Heart left ventricle (tissue), 16 donors: ENCODE results near the gene CNRIP1. TPM values are rescaled to one million over a fixed set of nuclear protein-coding genes. Genes with fewer than 3 reads are reported as not detected.
A peak's percentile ranks its signal among the peaks of the same experiment; 100 is the strongest.

Source experiments
- ATAC-seq, 4 donors: fragments of 200-7000 bp; cut with Tn5 transposase; one replicate each; pipeline ENCODE4 v1.9.1; 2020 to 2022; ENCODE audit warnings: moderate library complexity in 4 of 4, mild to moderate bottlenecking in 3 of 4, moderate number of reproducible peaks in 1 of 4
- DNase-seq, 5 donors: peaks; one replicate each; pipeline ENCODE4 v3.0.0-alpha.2; 2020
- H3K27ac ChIP-seq, 12 donors: fragments of 200-600 bp; sonication (generic) in 4 of 12; one replicate each; pipeline versions ENCODE4 v1.5.0 to v1.8.0; 2016 to 2022; ENCODE audit warnings: mild to moderate bottlenecking in 2 of 12
- H3K27me3 ChIP-seq, 9 donors: fragments of 200-600 bp; sonication (generic) in 2 of 9; one replicate each; pipeline versions ENCODE4 v1.5.1 to v1.8.0; 2016 to 2022; ENCODE audit warnings: mild to moderate bottlenecking in 3 of 9
- H3K36me3 ChIP-seq, 9 donors: fragments of 200-600 bp; sonication (generic) in 2 of 9; one replicate each; pipeline versions ENCODE4 v1.5.0 to v1.8.0; 2018 to 2022; ENCODE audit warnings: mild to moderate bottlenecking in 2 of 9
- H3K4me1 ChIP-seq, 12 donors: fragments of 200-600 bp; sonication (generic) in 4 of 12; one replicate each; pipeline versions ENCODE4 v1.5.0 to v1.8.0; 2016 to 2022; ENCODE audit warnings: mild to moderate bottlenecking in 3 of 12
- H3K4me3 ChIP-seq, 12 donors: fragments of 200-600 bp; sonication (generic) in 4 of 12; one replicate each; pipeline versions ENCODE4 v1.5.0 to v1.8.0; 2017 to 2022; ENCODE audit warnings: mild to moderate bottlenecking in 9 of 12, moderate library complexity in 4 of 12
- H3K9me3 ChIP-seq, 12 donors: fragments of 200-600 bp; sonication (generic) in 4 of 12; one replicate each; pipeline versions ENCODE4 v1.5.0 to v1.8.0; 2016 to 2022; ENCODE audit warnings: mild to moderate bottlenecking in 1 of 12
- POLR2A ChIP-seq, 2 donors: fragments of 450-650 bp; IDR thresholded peaks; one replicate each; pipeline ENCODE4 v1.6.1; 2017; ENCODE audit warnings: antibody characterized with exemption in 2 of 2, mild to moderate bottlenecking in 2 of 2, moderate library complexity in 2 of 2
- WGBS, 4 donors: extraction: QIAGEN DNeasy Blood & Tissue Kit in 2 of 4; methylation state at CpG; one replicate each; pipeline versions ENCODE4 v1.1.5 to v1.1.7; 2013 to 2018; 5-methylcytosine and 5-hydroxymethylcytosine counted together
- intact Hi-C, 10 donors: fragments of 100-400 bp; cut with DNase I; formaldehyde crosslinking; loops; one replicate each; pipeline versions ENCODE4 v1.11.1 to v1.14.2; 2022
- polyA plus RNA-seq, 2 donors: library from polyadenylated mRNA; stranded (reverse); fragments of 200-250 nt; gene quantifications; one replicate each; pipeline ENCODE4 v1.2.3, GENCODE V29; 2013
- total RNA-seq, 9 donors: library from RNA; depleted of rRNA in 2 of 9; stranded (reverse); fragments of >200 nt in 2 of 9; fragmentation: NEBNext Ultra II Directional in 3 of 9; extraction: Animal tissue kit (Norgen Biotek cat#: 25700) in 3 of 9; gene quantifications; one replicate each; pipeline versions ENCODE4 v1.1.0 to v1.2.4, GENCODE V29; 2016 to 2023
- TF ChIP-seq, protein P1 (sequence below), 12 donors: fragments of 200-600 bp; sonication (generic) in 4 of 12; IDR thresholded peaks; one replicate each; pipeline versions ENCODE4 v1.5.0 to v1.8.0; 2018 to 2022; ENCODE audit warnings: antibody characterized with exemption in 12 of 12, mild to moderate bottlenecking in 5 of 12
- donor health status: ischemic (EF 13 %, LVEDD 7.1; RV severe dilation, severe dysfunction).
- donor health status: healthy with polysubstance abuse.
- donor health status: DM: no; HTN: yes; CAD: no.
- donor health status: DM: no; HTN: no; CAD: no.
- donor health status: ischemic (EF 25% LVEDD 6.9; RV normal size, moderate dysfunction).
- donor health status: ischemic (EF 25% LVEDD 5.7; RV mildly dilated, moderate dysfunction).
- donor health status: healthy.
- donor health status: DM: yes; HTN: yes; CAD: no.
- donor health status: ischemic (EF 35%, LVEDD 5.7; RV mildly dilated, moderate dysfunction).
- donor health status: nonischemic (EF 11% LVEDD 7.7; RV severe dilation, severe dysfunction).
- donor health status: DM: yes; HTN: yes; CAD: no.
- donor health status: PGD.
- donor health status: ischemic (EF 29% LVEDD 5.4; RV normal size, mild dysfunction).
- donor health status: nonischemic (EF 23%, LVEDD 6.1; RV moderate dilation, normal function).

Gene CNRIP1
- total and polyA plus RNA-seq, 11 donors, result 5.8 to 17.3 (median 7.7) TPM

DNA sequence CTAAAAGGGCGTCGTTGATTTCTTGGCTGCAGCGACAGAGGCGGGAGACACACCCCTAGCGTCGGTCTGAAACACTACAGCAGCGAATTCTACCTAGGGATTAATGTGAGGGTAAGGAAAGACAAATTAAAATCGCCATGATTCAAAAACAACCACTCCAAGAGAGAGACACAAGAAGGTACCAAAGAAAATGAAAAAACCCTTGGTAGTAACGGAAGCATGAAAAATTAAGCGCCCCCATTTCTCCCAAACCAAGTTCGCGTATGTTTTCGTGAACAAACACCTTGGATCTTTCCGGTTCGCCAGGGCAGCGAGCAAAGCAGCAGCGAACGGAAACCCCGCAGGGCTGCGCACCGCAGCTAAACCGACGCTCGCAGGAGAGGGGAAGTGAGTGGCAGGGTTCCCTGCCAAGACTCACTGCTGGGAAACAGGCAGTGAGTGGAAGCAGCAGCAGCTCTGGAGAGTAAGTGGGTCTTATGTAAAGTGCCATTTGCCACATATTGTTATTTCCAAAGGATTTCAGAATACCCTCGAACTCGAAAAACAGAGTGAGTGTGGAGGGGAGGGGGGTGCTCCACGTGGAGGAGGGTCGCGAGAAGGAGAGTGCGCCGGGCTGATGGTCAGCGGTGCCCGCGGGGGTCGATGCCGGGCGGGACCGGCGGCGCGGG is 68.4 kb downstream of the CNRIP1 start:
- DNase-seq (peak; percentile 71 to 79 (median 75)), ATAC-seq (peak; percentile 53 to 69 (median 61))
- no peak for TF ChIP-seq POLR2A (IDR thresholded peaks at IDR 0.05)
- TF ChIP-seq, protein P1, sequence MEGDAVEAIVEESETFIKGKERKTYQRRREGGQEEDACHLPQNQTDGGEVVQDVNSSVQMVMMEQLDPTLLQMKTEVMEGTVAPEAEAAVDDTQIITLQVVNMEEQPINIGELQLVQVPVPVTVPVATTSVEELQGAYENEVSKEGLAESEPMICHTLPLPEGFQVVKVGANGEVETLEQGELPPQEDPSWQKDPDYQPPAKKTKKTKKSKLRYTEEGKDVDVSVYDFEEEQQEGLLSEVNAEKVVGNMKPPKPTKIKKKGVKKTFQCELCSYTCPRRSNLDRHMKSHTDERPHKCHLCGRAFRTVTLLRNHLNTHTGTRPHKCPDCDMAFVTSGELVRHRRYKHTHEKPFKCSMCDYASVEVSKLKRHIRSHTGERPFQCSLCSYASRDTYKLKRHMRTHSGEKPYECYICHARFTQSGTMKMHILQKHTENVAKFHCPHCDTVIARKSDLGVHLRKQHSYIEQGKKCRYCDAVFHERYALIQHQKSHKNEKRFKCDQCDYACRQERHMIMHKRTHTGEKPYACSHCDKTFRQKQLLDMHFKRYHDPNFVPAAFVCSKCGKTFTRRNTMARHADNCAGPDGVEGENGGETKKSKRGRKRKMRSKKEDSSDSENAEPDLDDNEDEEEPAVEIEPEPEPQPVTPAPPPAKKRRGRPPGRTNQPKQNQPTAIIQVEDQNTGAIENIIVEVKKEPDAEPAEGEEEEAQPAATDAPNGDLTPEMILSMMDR (IDR thresholded peaks at IDR 0.05), result peak; percentile 47 to 78 (median 68)
- no peaks in the 10 kb centered on the region for H3K9me3 ChIP-seq
- H3K36me3 ChIP-seq, result peaks cover 0 to 5% (median 0%) of the 10 kb centered on the region in 9 donors
- H3K4me1 ChIP-seq, result peaks cover 9 to 73% (median 53%) of the 10 kb centered on the region in 12 donors
- no peaks in the 10 kb centered on the region for H3K27me3 ChIP-seq
- peak overlapping the region; percentile 45 to 93 (median 80) for H3K4me3 ChIP-seq
- intact Hi-C loops, result loop anchor here in 9 of 10 donors (1.0 to 10.0 kb wide), 10 partner anchors 36 to 189 kb away; partner anchors contain the start of genes PNO1 (in 7 of the 9) and C1D (in 1 of the 9)
- peak overlapping the region; percentile 89 to 97 (median 94) for H3K27ac ChIP-seq
- WGBS, 4 donors, result 0% methylated on average over 28 to 41 of the region's 41 CpGs

DNA sequence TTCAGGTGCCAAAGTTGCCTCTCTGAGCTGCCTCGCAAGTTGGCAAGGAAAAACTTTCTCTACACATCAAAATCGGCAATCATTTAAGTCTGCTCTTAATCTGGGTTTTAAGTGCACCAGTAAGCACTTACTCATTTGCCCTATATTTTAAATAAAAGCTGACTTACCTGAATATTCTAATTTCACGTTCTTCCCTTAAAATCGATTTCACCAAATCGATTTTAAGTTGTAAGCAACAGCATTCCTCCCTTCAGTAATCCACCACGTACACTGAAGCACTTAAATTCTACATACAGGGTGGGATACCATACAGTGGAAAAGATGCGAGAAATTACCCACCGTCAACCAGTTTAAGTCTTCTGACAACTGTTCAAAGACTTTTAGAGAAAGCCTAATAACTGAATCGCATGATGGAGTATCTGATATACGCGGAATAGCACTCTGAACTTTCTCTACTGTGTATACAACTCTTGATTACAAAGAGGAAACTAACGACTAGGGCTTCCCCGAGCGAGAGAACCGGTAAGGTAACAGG is 69.0 kb downstream of the CNRIP1 start:
- Histone ChIP-seq H3K4me3 (peak overlapping the region; percentile 45 to 93 (median 80)), H3K36me3 (peaks cover 0 to 5% (median 0%) of the 10 kb centered on the region in 9 donors), H3K4me1 (peaks cover 9 to 73% (median 53%) of the 10 kb centered on the region in 12 donors), H3K9me3 (no peaks in the 10 kb centered on the region), H3K27me3 (no peaks in the 10 kb centered on the region), H3K27ac (peak overlapping the region; percentile 89 to 97 (median 94))
- intact Hi-C loops, result loop anchor here in 9 of 10 donors (1.0 to 10.0 kb wide), 10 partner anchors 37 to 188 kb away; partner anchors contain the start of genes PNO1 (in 7 of the 9) and C1D (in 1 of the 9)
- 6 to 7% (median 6%) methylated on average over 15 of the region's 15 CpGs for WGBS, 4 donors
- peak in 1 of 5 donors; percentile 66 for DNase-seq
- no peak for ATAC-seq
- TF ChIP-seq, protein P1 (IDR thresholded peaks at IDR 0.05), result no peak
- TF ChIP-seq POLR2A (IDR thresholded peaks at IDR 0.05), result no peak

DNA sequence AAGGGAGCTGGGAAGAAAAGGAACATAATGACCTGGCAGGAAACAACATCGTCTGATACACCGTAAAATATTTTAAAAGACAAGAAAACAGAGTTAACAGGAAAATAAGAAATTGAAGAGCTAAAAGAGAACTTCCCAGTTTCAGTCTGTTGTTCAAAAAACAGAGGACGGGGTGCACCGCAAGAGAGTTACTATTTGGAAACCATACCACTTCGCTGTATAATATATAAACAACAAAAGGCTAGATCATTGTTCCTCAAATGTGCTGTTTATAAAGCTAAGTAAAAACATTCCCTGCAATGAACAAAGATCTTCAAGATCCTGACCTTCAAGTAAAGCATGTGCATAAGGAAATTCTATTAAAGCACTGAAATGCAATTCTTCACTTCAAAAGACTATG is 69.6 kb downstream of the CNRIP1 start:
- no peaks in the 10 kb centered on the region for H3K27me3 ChIP-seq
- DNase-seq (no peak), ATAC-seq (no peak)
- H3K27ac ChIP-seq, result peak overlapping the region in 8 of 12 donors; percentile 93 to 97 (median 94)
- WGBS, 4 donors, result 32 to 40% (median 34%) methylated on average over 5 of the region's 5 CpGs
- TF ChIP-seq POLR2A (IDR thresholded peaks at IDR 0.05), result no peak
- TF ChIP-seq, protein P1 (IDR thresholded peaks at IDR 0.05), result no peak
- intact Hi-C loops, result loop anchor here in 9 of 10 donors (2.0 to 10.0 kb wide), 9 partner anchors 37 to 188 kb away; partner anchors contain the start of genes PNO1 (in 6 of the 9) and C1D (in 1 of the 9)
- H3K4me1 ChIP-seq, result peaks cover 9 to 73% (median 57%) of the 10 kb centered on the region in 12 donors
- H3K36me3 ChIP-seq, result peaks cover 0 to 5% (median 0%) of the 10 kb centered on the region in 9 donors
- H3K9me3 ChIP-seq, result no peaks in the 10 kb centered on the region
- peak overlapping the region in 11 of 12 donors; percentile 45 to 93 (median 81) for H3K4me3 ChIP-seq

DNA sequence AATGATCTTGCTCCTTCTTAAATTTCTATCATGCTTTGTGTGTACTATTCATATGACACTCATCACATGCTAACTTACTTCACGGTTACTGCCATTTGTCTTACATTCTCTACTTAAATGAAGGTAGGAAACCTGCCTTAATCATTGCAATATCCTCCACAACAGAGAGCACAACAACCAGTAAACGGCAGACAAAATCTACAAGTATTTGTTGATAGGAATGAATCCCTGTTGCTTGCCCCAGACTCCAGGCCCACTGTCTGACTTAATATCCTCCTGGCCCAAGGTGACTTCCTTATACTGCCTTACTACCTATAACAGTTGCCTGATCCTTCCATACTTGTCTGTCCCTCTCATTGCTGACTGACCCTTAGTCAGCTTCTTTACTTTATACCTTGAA is 70.9 kb downstream of the CNRIP1 start:
- Histone ChIP-seq H3K4me3 (no peak overlapping the region), H3K4me1 (peaks cover 9 to 73% (median 58%) of the 10 kb centered on the region in 12 donors), H3K27me3 (no peaks in the 10 kb centered on the region), H3K27ac (no peak overlapping the region), H3K36me3 (peaks cover 0 to 5% (median 0%) of the 10 kb centered on the region in 9 donors), H3K9me3 (no peaks in the 10 kb centered on the region)
- WGBS, 4 donors, result 49 to 59% (median 56%) methylated on average over 2 of the region's 2 CpGs
- ATAC-seq (no peak), DNase-seq (no peak)
- intact Hi-C loops, result loop anchor here in 1 of 10 donors (5.0 kb wide), 1 partner anchor 52 kb away; no protein-coding TSS in a partner anchor
- TF ChIP-seq POLR2A (IDR thresholded peaks at IDR 0.05), result no peak
- TF ChIP-seq, protein P1 (IDR thresholded peaks at IDR 0.05), result no peak
